ENCODE measurements around the gene GLI2.

The GLI2 gene

DNA sequence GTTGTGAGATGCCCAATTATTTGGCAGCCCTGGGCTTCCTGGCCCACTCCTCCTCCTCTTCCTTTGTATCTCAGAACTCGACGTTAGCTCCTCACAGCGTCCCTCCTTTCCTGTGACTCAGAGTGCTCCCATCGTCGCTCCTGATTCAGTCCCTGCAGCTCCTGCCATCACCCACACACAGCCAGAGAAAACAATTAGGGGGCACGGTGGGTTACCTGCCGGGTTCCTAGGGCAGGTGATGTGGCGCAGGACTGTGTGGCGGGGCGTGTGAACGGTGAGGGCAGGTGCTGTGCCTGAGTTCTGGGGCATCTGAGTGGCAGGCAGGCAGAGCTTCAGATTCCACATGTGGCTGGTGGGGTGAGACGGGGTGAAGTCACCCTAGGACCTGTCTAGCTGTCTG is 42.6 kb downstream of the GLI2 start:
- peak in 3 of 10 donors; percentile 44 to 61 (median 51) for DNase-seq
- intact Hi-C loops (cut with DNase I) = no loop called here

DNA sequence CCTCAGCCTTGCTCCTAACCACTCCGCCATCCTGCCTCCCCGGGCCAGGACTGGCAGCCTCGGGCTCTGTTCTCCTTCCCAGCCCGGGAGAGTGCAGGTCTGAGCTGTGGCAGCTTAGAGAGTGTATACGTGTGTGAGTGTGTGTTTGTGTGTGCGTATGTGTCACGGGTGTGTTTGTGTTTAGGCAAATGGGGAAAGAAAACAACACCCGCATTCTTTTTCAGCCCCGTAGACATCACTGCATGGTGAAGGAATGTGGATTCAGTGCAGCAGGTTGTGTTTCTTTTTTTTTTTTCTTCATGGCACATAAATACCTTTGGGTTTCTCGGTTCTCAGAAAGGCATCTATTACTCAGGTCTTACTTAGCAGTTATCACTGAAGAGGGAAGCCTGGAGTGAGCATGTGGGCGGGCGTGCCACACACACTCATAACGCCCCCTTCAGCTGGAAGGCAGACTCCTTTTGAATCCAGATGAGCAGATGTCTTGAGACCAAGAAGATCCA is 44.2 kb downstream of the GLI2 start:
- DNase-seq = peak in 5 of 10 donors; percentile 40 to 93 (median 58)

GRCh38 chr2:120780402-120780801 is 44.7 kb downstream of the GLI2 start:
- intact Hi-C loops (cut with DNase I) = no loop called here
- DNase-seq = peak; percentile 37 to 90 (median 56)

More for the DNA sequence above, 44.2 kb downstream of the GLI2 start:
- intact Hi-C loops (cut with DNase I) = no loop called here

DNA sequence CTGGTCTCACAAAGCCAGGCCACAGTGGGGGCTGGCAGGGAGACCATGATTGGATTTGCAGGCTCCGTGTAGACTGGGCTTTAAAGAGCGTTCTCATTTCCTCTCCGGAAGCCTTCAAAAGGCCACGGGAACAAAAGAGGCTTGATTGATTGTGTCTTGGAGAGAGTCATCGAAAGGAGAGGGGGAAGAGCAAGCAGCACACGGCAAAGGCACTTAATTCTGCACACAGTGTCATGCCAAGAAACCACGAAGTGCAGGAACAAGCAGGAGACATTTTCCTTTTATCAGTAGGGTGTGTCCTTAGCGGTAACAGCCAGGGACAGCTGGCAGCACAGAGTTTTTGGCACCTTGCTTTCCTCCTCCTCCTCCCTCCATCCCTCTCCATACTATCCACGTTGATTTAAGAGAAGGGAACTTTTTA is 47.7 kb downstream of the GLI2 start:
- intact Hi-C loops (cut with DNase I) = no loop called here
- DNase-seq = no peak

DNA sequence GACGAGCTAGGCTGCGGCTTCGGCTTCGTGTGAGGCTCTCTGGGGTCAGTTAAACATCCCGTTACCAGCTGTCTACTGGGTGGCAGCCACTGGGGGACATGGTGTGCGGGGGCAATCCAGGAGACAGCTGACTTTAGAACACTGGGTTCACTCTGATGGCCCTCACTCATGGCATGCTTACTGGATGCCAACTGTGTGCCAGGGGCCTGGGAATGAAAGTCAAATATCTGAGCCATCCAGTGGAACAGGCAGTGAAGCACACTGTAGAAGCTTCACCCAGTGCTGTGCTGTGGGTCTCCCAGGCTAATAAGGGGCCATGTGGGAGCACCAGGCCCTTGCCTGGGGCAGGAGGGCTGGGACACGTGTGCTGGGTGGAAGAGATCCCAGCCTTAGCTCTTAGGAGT is 48.3 kb downstream of the GLI2 start:
- no peak for DNase-seq
- intact Hi-C loops (cut with DNase I) = no loop called here

All from posterior cingulate gyrus (tissue), 11 donors.